GM19467 (cell line): ENCODE measurements around the gene ADGB.
"Not testable (repeated sequence)": the region's sequence is repeated elsewhere in the genome, so short reads cannot be mapped to it uniquely, and the experiment has no call there.

Source experiments
- ATAC-seq: cut with Tn5 transposase; IDR thresholded peaks from one replicate; pipeline ENCODE4 v1.9.1; 2021; ENCODE audit warnings: mild to moderate bottlenecking, moderate library complexity; ENCODE audit not compliant: unreplicated experiment

ADGB gene

DNA sequence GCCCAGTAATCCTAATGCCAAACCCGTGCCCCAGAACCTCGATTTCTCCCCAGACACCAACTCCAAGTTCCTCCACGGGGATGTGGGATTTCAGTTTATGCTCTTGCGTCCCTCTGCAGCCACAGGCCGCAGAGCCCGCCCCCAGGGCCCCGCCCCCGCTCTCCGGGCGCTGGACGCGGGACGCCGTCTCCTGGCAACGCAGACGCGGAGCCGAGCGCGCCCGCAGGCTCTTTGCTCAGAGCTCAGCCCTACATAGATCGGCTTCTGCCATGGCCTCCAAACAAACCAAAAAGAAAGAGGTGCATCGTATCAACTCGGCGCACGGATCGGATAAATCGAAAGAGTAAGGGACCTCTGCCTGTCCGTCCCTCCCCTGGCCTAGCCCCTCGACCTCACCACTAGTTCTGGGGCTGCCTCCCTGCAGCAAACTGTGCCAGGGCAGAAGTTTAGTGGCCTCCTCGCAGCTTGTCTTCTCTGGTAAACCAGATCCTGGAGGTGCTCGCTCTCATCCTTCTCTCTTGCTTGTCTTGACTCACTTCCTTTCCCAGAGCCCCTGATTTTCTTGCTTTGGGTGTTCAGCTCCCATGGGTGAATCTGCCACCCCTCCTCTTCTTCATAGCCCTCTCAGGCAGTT, at the start of gene ADGB:
Gene ADGB (plus strand): TSS at position 201 of the 634 bp plus-strand sequence. CDS start 69 bp downstream, at position 270.
- no peak for ATAC-seq

- no peak for ATAC-seq
Observed at GRCh38 chr6:146550911-146551310, 47.9 kb upstream of the ADGB start.

- ATAC-seq = no peak
Observed at GRCh38 chr6:146551545-146551944, 47.2 kb upstream of the ADGB start.

DNA sequence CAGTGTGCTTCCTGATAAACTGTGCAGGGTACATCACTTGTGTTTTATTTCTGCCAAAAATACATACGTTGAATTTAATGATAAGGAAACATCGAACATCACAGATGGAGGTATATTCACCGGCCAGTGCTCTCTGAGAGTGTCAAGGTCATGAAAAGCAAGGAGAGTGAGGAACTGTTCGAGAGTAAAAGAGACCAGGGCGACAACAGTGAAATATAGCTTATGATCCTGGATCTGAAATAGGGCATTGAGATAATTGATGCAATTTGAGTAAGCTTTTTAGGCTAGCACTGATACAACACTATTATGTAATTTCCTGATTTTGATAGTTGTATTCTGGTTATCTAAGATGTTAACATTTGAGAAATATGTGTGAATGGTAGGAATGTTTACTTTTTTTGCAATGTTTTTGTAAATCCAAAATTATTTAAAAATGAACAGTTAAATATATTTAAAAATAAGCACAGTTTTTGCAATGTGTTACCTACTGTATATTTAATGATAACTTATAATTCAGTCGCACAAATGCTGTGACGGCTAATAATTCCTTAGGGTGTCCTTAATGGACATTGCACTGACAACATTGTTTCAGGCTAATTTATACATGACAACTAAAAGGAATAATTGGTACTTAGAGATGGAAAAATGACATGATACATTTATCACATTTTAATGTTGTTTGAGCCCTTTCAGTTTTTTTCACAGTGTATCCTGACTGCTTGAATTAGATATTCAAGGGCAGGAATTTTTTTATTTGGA, 45.2 kb upstream of the ADGB start:
- no peak for ATAC-seq

GRCh38 chr6:146560607-146561006, 38.2 kb upstream of the ADGB start:
- ATAC-seq = no peak

- ATAC-seq = not testable (repeated sequence)
Observed at GRCh38 chr6:146566661-146567060, 32.1 kb upstream of the ADGB start.

GRCh38 chr6:146568619-146569018, 30.2 kb upstream of the ADGB start:
- ATAC-seq = not testable (repeated sequence)

DNA sequence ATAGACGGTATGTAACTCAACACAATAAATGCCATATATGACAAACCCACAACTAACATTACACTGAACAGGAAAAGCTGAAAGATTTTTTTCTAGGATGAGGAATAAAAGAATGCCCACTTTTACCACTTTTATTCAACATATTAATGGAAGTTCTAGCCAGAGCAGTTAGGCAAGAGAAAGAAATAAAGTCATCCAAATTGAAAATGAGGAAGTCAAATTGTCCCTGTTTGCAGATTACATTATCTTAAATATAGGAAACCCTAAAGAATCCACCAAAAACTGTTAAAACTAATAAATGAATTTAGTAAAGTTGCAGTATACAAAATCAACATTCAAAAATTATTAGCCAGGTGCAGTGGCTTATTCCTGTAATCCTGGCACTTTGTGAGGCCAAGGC, 24.6 kb upstream of the ADGB start:
- ATAC-seq = no peak

DNA sequence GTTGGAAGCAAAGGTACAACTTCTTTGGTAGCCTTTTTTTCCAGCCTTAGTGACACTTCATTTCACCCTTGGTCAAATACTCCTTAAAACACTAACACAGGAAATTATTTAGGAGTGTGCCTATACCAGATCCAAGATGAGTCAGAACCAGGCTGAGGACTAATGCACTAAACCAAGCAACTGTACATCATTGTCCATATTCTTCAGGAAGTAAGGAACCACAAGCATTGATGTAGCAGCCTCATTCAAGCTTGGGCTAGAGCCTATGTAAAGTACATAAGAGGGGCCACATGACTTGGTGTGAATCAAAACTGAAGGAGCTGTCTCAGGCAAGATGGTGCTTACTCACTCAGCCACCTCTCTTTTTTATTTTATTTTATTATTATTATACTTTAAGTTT, 20.7 kb upstream of the ADGB start:
- ATAC-seq = no peak

- no peak for ATAC-seq
Observed at GRCh38 chr6:146581968-146582367, 16.8 kb upstream of the ADGB start.

DNA sequence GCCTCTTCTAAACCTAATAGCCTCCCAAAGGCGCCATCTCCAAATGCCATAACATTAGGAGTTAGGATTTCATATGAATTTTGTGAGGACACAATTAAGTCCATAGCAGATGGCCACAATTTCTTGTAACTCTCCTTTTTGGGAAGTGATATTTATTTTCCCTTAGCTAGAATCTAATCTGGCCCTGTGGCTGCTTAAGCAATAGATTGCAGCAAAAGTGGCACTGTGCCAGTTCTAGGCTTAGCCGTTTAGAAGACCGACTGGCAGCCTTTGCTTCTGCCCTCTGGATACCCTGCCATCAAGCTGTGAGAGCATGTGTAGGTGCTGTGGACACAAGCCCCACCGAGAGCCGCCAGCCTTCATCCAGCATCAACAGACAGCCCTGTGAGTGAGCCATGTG, 15.9 kb upstream of the ADGB start:
- no peak for ATAC-seq

- ATAC-seq = no peak
Observed at GRCh38 chr6:146583966-146584365, 14.8 kb upstream of the ADGB start.

DNA sequence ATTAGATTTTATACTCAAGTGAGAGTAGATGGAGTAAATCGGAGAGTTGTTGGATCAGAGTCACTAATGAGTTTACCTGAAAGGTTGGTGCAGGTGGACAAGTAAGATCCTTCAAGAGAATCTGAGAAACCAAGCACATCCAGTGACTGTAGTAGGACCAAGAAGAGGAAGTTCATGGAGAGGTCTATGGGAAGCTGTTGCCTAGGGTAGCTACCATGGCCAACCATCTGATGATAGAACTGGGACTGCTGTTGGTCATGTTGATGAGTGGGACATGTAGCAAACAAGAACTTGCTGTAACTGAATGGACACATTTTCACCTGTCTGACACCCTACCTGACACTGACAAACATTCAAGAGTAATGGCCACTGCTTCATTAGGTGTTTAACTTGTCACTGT, 11.3 kb upstream of the ADGB start:
- ATAC-seq = no peak

DNA sequence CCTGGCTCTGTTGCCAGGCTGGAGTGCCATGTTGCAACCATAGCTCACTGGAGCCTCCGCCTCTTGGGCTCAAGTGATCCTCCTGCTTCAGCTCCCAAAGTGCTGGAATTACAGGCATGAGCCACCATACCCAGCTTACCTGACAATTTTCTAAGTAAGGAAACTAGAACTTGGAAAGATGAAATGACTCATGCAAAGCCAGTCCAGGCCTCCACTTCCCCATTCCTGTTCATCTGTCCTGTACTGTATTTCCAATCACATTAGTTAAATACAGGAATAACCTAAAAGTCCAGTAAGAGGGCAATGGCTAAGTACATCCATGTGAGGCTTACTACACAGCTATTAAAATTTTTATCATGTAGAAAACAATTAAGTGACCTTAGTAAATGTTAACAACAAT, 8.3 kb upstream of the ADGB start:
- ATAC-seq = no peak

DNA sequence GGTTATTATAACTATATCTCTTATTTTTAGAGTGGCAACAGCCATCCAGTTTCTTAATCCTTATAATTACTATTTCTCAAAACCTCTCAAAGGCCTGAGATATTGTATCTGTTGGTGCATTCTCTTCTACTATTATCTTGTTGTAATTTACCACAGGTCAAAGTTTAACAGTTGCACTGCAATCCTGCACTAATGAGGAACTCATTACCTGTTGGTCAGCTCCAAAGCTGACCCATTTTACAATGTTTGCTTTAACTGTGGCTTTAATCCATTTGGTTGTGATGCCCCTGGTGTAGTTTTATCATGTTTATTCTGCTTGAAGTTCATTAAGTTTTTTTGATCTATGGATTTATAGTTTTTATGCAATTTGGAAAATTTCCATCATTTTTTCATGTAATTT, 6.3 kb upstream of the ADGB start:
- ATAC-seq = no peak

GRCh38 chr6:146593986-146594385, 4.8 kb upstream of the ADGB start:
- ATAC-seq = no peak

DNA sequence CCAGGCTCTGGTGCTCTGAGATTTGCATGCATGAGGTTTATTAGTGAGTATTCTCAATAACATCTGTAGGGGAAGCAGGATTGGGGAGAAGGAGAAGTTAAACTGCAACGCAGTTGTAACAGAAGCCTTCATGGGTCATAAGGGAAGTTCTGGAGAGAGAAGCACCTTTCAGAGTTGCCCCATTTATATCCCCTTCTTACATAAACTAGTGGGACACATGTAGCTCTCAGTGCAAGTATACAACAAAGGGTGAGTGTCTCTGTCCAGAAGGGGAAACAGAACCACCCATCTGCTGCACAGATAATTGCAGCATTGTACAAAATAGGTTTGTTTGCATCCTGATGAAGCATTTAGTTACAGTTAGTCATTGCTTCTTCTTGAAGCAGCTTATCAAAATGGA, 4.3 kb upstream of the ADGB start:
- ATAC-seq = no peak

GRCh38 chr6:146595972-146596731, 2.6 kb upstream of the ADGB start:
- no peak for ATAC-seq

DNA sequence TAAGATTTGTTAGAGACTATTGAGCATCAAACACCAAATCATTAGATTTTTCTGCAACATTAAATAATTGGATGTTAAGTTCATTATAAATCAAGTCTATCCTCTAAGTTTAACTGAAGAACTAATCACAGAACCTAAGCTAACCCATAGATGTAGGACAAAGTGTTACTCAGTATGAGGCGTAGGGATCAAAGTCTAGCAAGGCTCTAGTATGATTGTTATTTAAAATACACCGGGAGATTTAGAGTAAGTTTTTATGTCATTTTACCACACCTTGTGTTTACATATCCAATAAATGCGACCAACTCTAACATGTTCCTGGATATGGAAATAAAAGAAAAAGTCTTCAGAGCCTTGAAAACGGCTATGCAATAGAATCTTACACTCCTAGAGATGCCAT, 2.6 kb downstream of the ADGB start:
- no peak for ATAC-seq

GRCh38 chr6:146602526-146602925, 3.8 kb downstream of the ADGB start:
- no peak for ATAC-seq

- ATAC-seq = no peak
Observed at GRCh38 chr6:146613947-146614346, 15.2 kb downstream of the ADGB start.

- ATAC-seq = no peak
Observed at GRCh38 chr6:146620655-146621054, 21.9 kb downstream of the ADGB start.
